GM23338 (cell line): ENCODE results near the gene SNPH. TPM values are rescaled to one million over a fixed set of nuclear protein-coding genes. Genes with fewer than 3 reads are reported as not detected.

Source experiments
- ATAC-seq: fragments of 200-7000 bp; cut with Tn5 transposase; 3 replicates; pipeline ENCODE4 v1.9.1; 2020
- DNase-seq: peaks from one replicate; pipeline ENCODE4 v3.0.0-alpha.2; 2015; ENCODE audit warnings: low spot score
- H2AFZ ChIP-seq: fragments of 200-600 bp; sonication (generic); 2 replicates; pipeline ENCODE4 v1.8.0; 2016; ENCODE audit warnings: antibody characterized with exemption, mild to moderate bottlenecking, moderate library complexity
- H3F3A ChIP-seq: fragments of 200-600 bp; sonication (generic); replicated peaks from 2 replicates; pipeline ENCODE4 v1.8.0; 2017; ENCODE audit warnings: antibody characterized with exemption, mixed run types, low read depth
- H3K27ac ChIP-seq: fragments of 200-600 bp; sonication (generic); 2 replicates; pipeline ENCODE4 v1.6.1; 2016; ENCODE audit warnings: low read depth
- H3K27me3 ChIP-seq: fragments of 200-600 bp; sonication (generic); 2 replicates; pipeline ENCODE4 v1.8.0; 2016; ENCODE audit warnings: mild to moderate bottlenecking, mixed run types, moderate library complexity; ENCODE audit not compliant: insufficient read depth
- H3K36me3 ChIP-seq: fragments of 200-600 bp; sonication (generic); 2 replicates; pipeline ENCODE4 v1.8.0; 2016; ENCODE audit warnings: mild to moderate bottlenecking; ENCODE audit not compliant: insufficient read depth
- H3K4me1 ChIP-seq: fragments of 200-600 bp; sonication (generic); 2 replicates; pipeline ENCODE4 v1.8.0; 2016; ENCODE audit warnings: mild to moderate bottlenecking, moderate library complexity; ENCODE audit not compliant: insufficient read depth
- H3K4me2 ChIP-seq: fragments of 200-600 bp; sonication (generic); 2 replicates; pipeline ENCODE4 v1.7.1; 2017; ENCODE audit warnings: mixed run types
- H3K4me3 ChIP-seq: fragments of 200-600 bp; sonication (generic); 2 replicates; pipeline ENCODE4 v1.6.1; 2016; ENCODE audit warnings: mixed run types
- H3K79me2 ChIP-seq: fragments of 200-600 bp; sonication (generic); replicated peaks from 2 replicates; pipeline ENCODE4 v1.8.0; 2017; ENCODE audit warnings: mild to moderate bottlenecking; ENCODE audit not compliant: insufficient read depth
- H3K9me2 ChIP-seq: fragments of 200-600 bp; sonication (generic); 2 replicates; pipeline ENCODE4 v1.8.0; 2017; ENCODE audit not compliant: insufficient read depth
- H4K20me1 ChIP-seq: fragments of 200-600 bp; sonication (generic); replicated peaks from 2 replicates; pipeline ENCODE4 v1.8.0; 2017; ENCODE audit warnings: mild to moderate bottlenecking; ENCODE audit not compliant: insufficient read depth
- H3K27ac Mint-ChIP-seq: 2 replicates; pipeline ENCODE4 v1.8.0; 2020; ENCODE audit warnings: inconsistent platforms, mild to moderate bottlenecking, moderate library complexity, mixed read lengths
- H3K27me3 Mint-ChIP-seq: 3 replicates; pipeline ENCODE4 v1.8.0; 2022; ENCODE audit warnings: low read depth, mild to moderate bottlenecking, moderate library complexity, mixed read lengths, inconsistent platforms; ENCODE audit not compliant: insufficient read depth, poor library complexity
- H3K36me3 Mint-ChIP-seq: 3 replicates; pipeline ENCODE4 v1.8.0; 2021; ENCODE audit warnings: low read depth, mild to moderate bottlenecking, inconsistent platforms, moderate library complexity, mixed read lengths
- H3K4me1 Mint-ChIP-seq: 3 replicates; pipeline ENCODE4 v1.8.0; 2020; ENCODE audit warnings: mild to moderate bottlenecking, inconsistent platforms, mixed read lengths
- H3K4me3 Mint-ChIP-seq: 3 replicates; pipeline ENCODE4 v1.8.0; 2021; ENCODE audit warnings: moderate library complexity, mild to moderate bottlenecking, inconsistent platforms, mixed read lengths
- H3K9me3 Mint-ChIP-seq: 3 replicates; pipeline ENCODE4 v1.8.0; 2020; ENCODE audit warnings: moderate library complexity, mild to moderate bottlenecking, inconsistent platforms, mixed read lengths
- CREB1 ChIP-seq: fragments of 250-450 bp; sonication (Bioruptor Pico); IDR thresholded peaks from 2 replicates; pipeline ENCODE4 v1.5.0; 2020; ENCODE audit warnings: low read depth, mild to moderate bottlenecking, moderate library complexity
- CTCF ChIP-seq, 2 experiments: fragments of 200-600 bp in 1 of 2; sonication (generic) in 1 of 2; conservative IDR thresholded peaks; 2 replicates each; pipeline versions ENCODE4 v1.5.1 to v1.6.1; 2016 to 2017; ENCODE audit warnings: antibody characterized with exemption in 2 of 2, low read depth in 2 of 2, mild to moderate bottlenecking in 2 of 2, moderate library complexity in 1 of 2
- ETS1 ChIP-seq: IDR thresholded peaks from 2 replicates; pipeline ENCODE4 v1.6.1; 2016; ENCODE audit warnings: antibody characterized with exemption
- EZH2 ChIP-seq: fragments of 200-600 bp; sonication (generic); IDR thresholded peaks from one replicate; pipeline ENCODE4 v1.8.0; 2017; ENCODE audit warnings: antibody characterized with exemption, mild to moderate bottlenecking, low read depth; ENCODE audit not compliant: unreplicated experiment
- POLR2AphosphoS5 ChIP-seq: IDR thresholded peaks from 2 replicates; pipeline ENCODE4 v1.6.1; 2016; ENCODE audit warnings: antibody characterized with exemption, low read depth
- ZNF331 ChIP-seq: fragments of 250-450 bp; sonication (Bioruptor Pico); IDR thresholded peaks from 2 replicates; pipeline ENCODE4 v1.5.0; 2020; ENCODE audit warnings: low read depth, mild to moderate bottlenecking, moderate library complexity
- polyA plus RNA-seq: library from polyadenylated mRNA; unstranded; fragments of >200 nt; fragmentation: Nextera tagmentation; extraction: Ambion mirVana; gene quantifications from 2 replicates; pipeline ENCODE4 v1.2.1, GENCODE V29; 2016
- total RNA-seq: library from RNA; depleted of rRNA; stranded (reverse); fragments of >200 nt; shearing (Covaris generic); gene quantifications from 2 replicates; pipeline ENCODE4 v1.2.3, GENCODE V29; 2014

The SNPH gene
- total and polyA plus RNA-seq, 2 experiments from 2014 or later = 1.5 to 5.8 TPM

- Mint-ChIP-seq H3K27me3 (peaks cover 18% of the 10 kb centered on the region), H3K27ac (no peak overlapping the region), H3K4me3 (peak overlapping the region; percentile 82), H3K9me3 (peaks cover 11% of the 10 kb centered on the region; the same call in 2 of the 3 replicates), H3K36me3 (no peaks in the 10 kb centered on the region), H3K4me1 (peaks cover 3% of the 10 kb centered on the region; the same call in 1 of the 3 replicates)
- H3K4me2 ChIP-seq = peak overlapping the region; percentile 77
- peaks cover 5% of the 10 kb centered on the region for H3K4me1 ChIP-seq
- H3K27ac ChIP-seq = no peak overlapping the region
- no peaks in the 10 kb centered on the region for H3K9me2 ChIP-seq
- DNase-seq = peak; percentile 91
- H4K20me1 ChIP-seq = no peaks in the 10 kb centered on the region
- H3K27me3 ChIP-seq = peaks cover 41% of the 10 kb centered on the region
- H3K4me3 ChIP-seq = peak overlapping the region; percentile 61
- peak overlapping the region; percentile 78 for H2AFZ ChIP-seq
- TF ChIP-seq EZH2 (no peak), CTCF (conservative IDR thresholded peaks at IDR 0.05; ENCODE audit: low read depth in 2 of 2) (no peak), ZNF331 (no peak), ETS1 (no peak), CREB1 (CRISPR knock-in tag) (no peak)
- H3K36me3 ChIP-seq = no peaks in the 10 kb centered on the region
- no peaks in the 10 kb centered on the region for H3K79me2 ChIP-seq
- H3F3A ChIP-seq = no peaks in the 10 kb centered on the region
- peak; percentile 81 for ATAC-seq
These were observed 40.8 kb upstream of the SNPH start for GRCh38 chr20:1225263-1225782.

- H3K27me3 ChIP-seq = peaks cover 43% of the 10 kb centered on the region
- peak within 1 kb of the TSS; percentile 99 for H2AFZ ChIP-seq
- no peaks in the 10 kb centered on the region for H3K9me2 ChIP-seq
- peaks cover 18% of the 10 kb centered on the region for H3K27me3 Mint-ChIP-seq
- DNase-seq = peak; percentile 81
- peaks cover 3% of the 10 kb centered on the region; the same call in 1 of the 3 replicates for H3K4me1 Mint-ChIP-seq
- ATAC-seq = peak; percentile 81
- no peak within 1 kb of the TSS for H3K27ac Mint-ChIP-seq
- H4K20me1 ChIP-seq = no peaks in the 10 kb centered on the region
- H3K4me3 Mint-ChIP-seq = peak within 1 kb of the TSS; percentile 82
- H3K79me2 ChIP-seq = no peaks in the 10 kb centered on the region
- peaks cover 5% of the 10 kb centered on the region for H3K4me1 ChIP-seq
- H3K36me3 ChIP-seq = no peaks in the 10 kb centered on the region
- TF ChIP-seq EZH2 (no peak), POLR2AphosphoS5 (peak; percentile 72)
- no peaks in the 10 kb centered on the region for H3F3A ChIP-seq
- H3K4me2 ChIP-seq = peak within 1 kb of the TSS; percentile 88
- H3K9me3 Mint-ChIP-seq = peaks cover 6% of the 10 kb centered on the region; the same call in 1 of the 3 replicates
- no peaks in the 10 kb centered on the region for H3K36me3 Mint-ChIP-seq
- no peak within 1 kb of the TSS for H3K27ac ChIP-seq
- H3K4me3 ChIP-seq = peak within 1 kb of the TSS; percentile 88
These were observed 40.1 kb upstream of the SNPH start, which contains the start of gene RAD21L1 for GRCh38 chr20:1225783-1226654. TSS of gene RAD21L1 (plus strand) at chr20:1226044. CDS start at chr20:1228454, 2,410 bp downstream.
